Activated T-helper 1 cell treated with Interleukin-2 at 50 U/mL for 16 hours (primary cell): Measurements from ENCODE around the gene SMC5.
"Not testable (repeated sequence)": the region's sequence is repeated elsewhere in the genome, so short reads cannot be mapped to it uniquely, and the experiment has no call there.

Source experiments
- DNase-seq: peaks from one replicate; pipeline ENCODE4 v3.0.0-alpha.2; 2020; ENCODE audit warnings: low read depth

Gene SMC5

DNA sequence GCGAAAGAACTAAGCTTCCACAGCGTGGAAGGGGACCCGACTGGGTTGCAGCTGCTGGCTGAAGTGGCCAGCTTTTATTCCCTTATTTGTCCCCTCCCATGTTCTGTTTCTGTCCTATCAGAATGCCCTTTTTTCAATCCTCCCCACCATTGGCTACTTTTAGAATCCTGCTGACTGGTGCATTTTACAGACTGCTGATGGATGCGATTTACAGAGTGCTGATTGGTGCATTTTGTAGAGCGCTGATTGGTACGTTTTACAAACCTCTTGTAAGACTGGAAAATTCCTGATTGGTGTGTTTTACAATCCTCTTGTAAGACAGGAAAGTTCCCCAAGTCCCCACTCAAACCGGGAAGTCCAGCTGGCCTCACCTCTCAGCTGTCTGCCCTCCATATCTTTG is 105.0 kb downstream of the SMC5 start:
- no peak for DNase-seq

DNA sequence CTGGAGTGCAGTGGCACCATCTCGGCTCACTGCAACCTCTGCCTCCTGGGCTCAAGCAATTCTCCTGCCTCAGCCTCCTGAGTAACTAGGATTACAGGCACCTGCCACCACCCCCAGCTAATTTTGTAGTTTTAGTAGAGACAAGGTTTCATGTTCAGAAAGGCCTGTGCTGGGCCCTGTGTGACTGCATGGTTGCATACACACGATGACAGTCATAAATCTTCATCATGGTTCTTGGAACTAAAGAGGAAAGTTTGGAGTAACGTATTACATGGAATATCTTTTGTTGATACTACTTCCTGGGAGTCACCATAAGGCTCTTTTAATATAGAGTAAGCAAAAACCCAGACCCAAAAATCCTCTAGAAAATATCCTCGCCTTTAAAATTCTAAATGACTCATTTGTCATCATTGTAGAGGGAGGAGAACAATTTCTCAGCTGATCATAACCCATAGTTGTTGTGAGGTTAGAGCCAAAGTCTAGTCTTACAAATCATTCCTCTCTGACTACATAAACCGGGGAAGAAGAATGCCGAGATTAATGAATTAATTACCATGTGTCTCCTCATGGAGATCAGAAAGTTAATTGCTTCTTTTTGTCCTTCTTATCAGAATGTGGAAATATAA is 108.6 kb downstream of the SMC5 start:
- no peak for DNase-seq

DNA sequence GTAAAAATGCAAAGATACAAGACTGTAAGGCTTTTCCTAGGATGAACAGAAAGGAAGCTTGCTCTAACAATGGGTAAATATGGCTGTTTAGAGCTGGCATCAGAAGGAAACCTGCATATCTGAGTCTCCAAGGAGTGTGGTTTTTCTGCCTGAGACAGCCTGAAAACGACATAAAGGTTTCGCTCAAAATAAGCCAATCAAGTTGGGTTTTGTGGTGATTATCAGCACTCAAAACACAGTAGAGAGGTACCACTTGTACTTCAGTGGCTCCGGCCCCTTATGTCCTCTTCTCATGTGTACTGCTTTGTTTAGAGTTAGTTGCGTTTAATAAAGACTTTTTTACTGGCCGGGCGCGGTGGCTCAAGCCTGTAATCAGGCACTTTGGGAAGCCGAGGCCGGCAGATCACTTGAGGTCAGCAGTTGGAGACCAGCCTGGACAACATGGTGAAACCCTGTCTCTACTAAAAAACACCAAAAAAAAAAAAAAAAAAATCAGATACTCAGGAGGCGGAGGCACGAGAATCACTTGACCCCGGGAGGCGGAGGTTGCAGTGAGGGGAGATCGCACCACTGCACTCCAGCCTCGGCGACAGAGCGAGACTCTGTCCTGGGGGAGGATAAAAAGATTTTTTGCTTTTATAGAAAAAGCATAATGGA is 116.3 kb downstream of the SMC5 start:
- DNase-seq: no peak

DNA sequence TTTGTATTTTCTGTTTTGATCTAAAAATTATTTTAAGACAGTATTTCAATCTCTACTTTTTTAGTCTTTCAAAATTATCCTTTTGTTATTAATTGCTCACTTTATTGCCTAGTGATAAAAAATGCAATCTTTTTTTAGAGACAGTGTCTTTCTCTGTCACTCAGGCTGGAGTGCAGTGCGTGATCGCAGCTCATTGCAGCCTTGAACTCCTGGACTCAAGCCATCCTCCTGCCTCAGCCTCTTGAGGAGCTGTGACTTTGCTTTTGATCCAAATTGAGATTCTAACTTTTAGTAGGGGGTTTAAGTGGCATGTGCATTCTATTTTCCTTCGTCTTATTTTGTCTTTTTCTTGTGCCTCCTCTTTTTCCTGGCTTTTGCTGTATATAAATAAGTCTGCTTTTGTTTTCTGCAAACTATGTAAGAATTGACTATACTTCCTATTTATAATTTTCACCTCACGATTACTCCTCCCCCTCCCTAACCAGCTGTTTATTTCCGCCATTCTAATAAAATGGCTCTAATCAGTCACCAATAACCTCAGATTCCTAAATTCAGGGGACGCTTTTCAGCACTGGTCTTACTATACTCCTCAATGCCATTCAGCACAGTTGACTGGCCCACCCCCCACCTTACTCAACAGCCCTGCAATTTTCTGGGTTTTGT is 123.4 kb downstream of the SMC5 start:
- DNase-seq: no peak

DNA sequence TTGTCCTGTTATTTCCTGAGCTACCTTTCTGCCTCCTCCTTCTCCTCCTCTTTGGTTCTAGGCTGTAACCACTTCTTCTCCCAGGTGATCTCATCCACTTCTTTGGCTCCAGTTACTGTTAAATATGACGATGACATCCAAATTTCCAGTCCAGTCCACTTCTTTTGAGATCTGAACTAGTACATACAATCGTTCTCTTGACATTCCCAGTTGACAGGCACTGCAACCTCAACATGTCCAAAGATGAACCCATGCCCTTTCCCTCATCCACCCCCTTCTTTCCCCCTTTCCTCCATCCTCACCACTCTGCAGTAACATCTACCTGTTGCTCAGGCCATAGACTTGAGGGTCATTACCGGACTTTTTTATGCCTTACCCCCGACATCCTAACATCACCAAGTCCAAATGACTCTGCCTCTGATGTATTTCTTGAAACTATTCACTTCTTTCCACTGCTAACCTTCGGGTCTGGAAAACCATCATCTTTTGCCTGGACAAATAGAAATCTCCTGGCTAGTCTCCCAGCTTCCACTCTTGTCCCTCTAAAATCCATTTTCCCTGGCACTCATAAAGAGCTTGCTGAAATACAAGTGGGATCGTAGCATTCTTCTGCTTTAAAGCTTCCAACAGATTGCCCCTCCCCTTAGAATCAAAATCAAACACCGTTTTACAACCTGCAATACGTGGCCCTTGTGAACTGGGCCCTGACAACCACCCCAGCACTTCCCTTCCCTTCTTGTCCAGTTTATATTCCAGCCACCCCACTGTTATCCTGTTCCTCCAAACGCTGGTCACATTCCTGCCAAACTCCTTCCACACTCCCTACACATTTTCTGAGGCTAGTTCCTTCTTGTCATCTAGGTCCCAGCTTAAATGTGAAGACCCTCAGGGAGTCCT is 124.2 kb downstream of the SMC5 start:
- DNase-seq: no peak

DNA sequence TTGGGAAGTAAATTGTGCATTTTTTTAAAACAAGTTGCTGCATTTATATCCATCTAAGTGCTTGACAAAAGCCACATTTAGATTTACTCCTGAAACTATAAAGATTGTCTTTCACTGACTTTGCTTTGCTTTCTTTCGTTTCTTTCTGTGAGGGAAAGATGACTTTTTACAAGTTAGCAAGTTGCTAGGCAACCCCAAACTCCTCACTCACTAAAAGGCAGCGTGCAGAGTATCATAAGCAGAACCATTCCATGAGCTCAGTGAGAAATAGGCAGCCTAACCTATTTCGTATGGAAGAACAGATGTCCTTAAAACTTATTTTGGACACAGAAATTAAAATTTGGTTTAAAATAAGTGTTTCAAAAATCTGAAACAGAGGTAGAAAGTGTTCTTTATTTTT is 126.6 kb downstream of the SMC5 start:
- DNase-seq: no peak

DNA sequence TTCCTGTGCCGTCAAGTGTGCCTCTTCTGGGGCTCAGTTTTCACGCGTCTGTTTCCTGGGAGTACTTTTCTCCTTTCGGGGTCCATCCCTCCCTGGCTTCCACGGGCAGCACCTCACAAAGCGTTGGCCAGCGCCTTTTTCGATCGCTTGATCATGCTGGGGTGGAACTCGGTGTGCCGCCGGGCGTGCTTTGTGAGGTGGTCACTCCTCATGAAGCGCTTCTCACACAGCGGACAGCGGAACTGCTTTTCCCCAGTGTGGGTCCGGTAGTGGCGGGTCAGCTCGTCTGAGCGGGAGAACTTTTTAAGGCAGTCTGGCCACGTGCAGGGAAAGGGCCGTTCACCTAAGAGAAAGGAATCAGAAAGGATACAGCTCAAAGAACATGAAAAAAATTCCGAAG is 128.9 kb downstream of the SMC5 start:
- DNase-seq: no peak

DNA sequence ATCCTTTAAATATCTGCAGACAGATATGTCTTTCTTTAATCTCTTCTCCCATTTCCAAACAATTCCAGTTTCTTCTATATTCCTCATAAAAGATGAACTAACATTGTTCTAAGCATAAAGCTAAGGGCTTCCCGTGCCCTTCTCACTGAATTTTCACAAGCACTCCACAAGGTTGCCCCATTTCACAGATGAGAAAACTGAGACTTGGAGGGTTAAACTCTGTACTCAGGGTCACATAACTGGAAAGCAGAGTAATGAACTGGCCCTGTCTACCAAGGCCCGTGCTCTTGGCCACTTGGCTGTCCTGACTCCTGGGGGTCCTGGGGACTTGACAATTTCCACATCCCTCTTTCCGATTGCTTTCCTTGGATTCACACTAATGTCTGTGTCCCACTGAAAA is 130.4 kb downstream of the SMC5 start:
- no peak for DNase-seq

DNA sequence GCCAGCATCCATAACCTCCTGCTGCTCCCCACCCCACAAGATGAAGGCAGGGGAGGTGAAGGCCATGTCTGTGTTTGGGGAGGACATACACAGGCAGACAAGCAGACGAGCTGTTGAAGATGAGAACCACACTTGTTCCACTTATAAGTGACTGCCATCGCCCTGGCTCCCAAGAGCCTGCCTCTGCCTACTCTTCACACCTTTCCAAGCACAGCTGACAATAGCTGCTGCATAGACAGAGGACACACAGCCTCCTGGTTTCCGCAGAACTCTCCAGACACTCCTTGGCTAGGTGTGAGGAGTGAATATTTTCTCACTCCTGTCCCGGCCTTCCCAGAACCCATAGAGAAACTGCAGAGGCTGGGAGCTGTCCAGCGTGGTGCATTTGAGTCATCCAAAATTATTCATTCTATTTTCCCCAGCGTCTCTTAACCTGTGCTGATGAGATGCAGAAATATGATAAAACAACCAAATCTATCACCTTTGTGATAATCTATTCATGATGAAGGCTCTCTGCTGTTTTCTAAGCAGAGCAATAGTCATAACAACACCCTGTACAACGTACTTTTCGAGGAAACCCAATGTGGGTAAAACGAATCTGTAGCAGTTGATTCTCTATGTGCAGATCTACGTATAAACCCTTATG is 131.0 kb downstream of the SMC5 start:
- DNase-seq: no peak

DNA sequence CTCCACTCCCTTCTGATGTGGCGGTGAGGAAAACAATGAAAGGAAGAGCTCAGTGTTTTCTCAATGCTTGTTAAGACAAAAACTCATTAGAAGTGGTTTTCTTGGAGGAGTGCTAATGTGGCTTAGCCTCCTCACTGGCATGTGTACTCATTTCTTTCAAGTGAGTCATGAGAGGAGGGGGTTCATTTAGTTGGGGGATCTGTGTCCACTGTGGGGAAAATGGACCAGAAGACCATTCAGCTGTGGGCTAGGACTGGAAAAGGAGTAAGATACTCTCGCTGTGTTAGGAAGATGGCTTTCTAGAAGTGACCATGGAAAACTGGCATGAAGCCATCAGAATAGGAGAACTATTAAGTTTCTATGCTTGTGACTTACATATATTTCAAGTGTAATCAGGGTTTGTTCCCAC is 132.2 kb downstream of the SMC5 start:
- no peak for DNase-seq

DNA sequence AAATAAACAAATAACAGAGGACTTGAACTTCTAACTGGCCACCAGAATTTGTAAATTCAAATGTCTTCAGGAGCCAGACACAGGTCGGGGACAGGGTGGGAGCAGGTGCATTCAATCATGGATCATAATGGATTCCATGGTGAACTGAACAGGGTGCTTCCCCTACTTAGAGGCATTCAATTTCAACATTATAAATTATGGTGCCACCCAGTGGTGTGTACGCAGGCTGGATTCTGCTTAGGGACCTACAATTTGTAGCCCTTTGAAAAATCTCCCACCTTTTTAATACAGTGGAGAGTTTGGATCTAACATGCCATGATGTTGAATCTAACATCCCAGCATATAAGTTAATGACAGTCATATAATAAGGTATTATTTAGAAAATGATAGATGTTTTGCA is 133.4 kb downstream of the SMC5 start:
- DNase-seq: no peak

DNA sequence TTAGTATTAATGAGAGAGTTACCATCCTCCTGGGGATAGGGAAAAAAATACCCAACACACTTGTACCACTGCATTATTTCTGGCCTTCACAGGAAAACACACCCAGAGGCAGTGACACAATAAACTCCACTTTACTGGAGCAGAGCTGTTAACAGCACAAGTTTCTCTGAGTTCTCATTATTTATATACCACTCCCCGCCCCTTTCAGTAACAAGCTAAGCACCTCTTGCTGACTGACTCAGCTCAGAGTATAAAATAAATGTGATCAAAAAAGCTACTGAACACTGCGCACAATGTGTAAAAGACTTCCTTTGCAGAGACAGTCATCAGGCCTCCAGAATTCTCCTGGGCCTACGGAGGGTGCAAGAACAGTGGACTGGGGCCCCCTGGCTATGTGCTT is 134.1 kb downstream of the SMC5 start:
- DNase-seq: no peak

DNA sequence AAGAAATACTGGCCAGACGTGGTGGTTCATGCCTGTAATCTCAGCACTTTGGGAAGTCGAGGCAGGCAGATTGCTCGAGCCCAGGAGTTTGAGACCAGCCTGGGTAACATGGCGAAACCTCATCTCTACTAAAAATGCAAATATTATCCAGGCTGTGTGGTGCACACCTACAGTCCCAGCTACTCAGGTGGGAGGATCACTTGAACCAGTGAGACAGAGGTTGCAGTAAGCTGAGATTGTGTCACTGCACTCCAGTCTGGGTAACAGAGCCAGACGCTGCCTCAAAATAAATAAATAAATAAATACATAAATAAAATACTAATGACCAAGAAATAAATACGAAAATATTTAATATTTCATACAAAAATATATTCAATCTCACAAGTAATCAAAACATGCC is 136.9 kb downstream of the SMC5 start:
- no peak for DNase-seq

DNA sequence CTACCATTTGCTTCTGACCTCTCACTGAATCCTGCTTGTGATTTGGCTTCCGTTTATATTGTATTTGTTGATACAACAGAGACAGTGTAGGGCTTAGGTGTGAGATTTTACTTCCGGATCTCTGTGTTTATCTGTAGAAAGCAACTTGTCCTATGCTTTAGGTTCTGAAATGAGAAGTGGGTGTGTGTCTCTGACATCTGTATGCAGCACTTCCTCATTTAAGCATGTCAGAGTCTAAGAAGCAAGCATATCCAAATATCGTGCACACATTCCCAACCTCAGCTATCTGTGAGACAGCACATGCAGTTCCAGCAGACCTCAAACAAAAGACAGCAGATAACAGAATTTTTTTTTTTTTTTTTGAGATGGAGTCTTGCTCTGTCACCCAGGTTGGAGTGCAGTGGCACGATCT is 139.4 kb downstream of the SMC5 start:
- DNase-seq: no peak

DNA sequence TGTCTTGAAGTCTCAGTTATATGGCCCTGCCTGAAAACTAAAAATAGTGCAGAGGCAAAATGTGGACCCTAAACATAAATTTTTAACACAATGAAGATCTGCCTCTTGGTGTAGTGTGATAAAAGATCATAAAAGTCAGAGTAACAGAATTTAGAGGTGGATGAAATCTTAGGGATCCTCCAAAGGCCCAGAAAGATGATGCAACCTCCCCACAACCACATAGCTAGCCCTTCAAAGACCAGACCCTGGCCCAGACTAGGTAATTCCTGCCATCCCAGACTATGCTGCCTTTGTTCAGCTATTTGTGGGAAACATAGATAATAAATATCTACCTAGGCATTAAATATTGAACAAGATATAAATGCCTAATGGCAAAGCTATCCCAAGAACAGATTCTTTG is 140.4 kb downstream of the SMC5 start:
- DNase-seq: no peak

DNA sequence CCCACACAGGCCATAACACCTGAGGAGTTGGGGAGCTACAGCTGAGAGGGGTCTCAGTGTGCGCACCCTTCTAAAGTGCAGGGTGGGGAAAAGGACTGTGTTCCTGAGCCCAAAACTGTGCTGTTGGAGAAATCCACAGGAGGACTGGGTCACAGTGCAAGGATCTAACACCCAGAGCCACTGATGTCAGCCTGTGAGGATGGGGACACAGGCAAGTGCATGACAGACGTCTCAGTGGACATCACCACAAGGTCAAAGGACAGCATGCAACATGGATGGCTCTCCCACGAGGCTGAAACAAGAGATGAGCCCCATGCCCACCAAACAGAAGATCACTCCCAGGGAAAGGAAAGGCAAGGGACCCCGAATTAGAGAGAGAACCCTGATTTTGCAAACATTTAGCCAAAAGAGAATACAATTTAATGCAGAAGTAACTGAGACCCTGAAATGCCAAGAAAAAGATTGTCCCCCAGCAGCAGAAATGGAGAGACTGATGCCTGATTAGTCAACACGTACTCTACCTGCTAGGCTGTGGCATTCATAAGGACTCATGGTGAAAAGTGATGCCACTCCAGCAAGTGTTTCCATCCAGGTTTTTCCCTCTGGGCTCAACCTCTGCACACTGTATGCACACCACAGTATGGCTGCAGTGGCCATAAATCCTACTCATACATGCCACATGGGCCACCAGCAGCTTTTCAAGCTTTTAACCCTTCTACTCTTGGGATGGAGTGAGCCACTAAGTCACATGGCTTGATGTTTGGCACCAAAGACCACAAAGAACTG is 141.5 kb downstream of the SMC5 start:
- no peak for DNase-seq

DNA sequence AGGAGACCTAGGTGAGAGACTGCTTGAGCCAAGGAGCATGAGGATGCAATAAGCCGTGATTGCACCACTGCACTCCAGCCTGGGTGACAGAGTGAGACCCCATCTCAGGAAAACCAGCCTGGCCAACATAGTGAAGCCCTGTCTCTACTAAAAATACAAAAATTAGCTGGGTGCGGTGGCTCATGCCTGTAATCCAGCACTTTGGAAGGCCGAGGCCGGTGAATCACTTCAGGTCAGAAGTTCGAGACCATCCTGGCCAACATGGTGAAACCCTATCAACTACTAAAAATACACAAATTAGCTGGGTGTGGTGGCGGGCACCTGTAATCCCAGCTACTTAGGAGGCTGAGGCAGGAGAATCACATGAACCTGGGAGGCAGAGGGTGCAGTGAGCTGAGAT is 142.5 kb downstream of the SMC5 start:
- not testable (repeated sequence) for DNase-seq

DNA sequence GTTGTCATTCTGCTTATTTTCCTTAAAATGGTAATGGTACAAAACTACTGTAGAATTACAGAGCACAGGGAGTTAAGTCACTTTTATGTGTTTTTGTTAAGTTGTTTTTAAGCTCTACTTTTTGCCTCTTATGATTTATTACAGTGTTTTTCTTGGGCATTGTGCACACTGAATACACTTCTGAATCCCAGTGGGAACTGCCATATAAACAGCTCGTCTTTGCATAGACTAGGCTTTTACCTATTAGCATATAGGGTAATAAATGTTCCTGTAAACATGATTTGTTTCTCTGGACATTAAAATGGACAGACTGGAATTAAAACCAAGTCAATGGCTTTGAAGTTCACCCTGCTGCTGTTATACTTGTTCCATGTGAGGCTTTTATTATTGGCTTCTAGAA is 143.4 kb downstream of the SMC5 start:
- no peak for DNase-seq

DNA sequence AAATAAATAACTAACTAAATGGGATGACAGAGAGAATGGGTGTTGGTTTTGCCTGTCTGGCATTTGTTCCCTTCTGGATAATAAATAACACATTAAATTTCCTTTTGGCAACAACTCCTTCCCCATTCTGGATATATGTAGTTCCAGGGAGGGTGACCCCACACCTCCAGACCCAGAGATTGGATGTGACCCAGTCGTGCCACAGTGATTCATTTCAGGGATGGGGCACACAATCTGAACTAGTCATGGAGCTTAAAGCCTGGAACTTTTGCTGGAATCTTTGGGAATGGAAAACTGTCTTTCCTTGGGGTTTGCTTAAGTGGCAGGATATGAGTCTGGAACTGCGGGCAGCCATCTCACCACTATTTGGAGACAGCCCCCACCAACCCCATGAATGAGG is 144.4 kb downstream of the SMC5 start:
- DNase-seq: no peak

DNA sequence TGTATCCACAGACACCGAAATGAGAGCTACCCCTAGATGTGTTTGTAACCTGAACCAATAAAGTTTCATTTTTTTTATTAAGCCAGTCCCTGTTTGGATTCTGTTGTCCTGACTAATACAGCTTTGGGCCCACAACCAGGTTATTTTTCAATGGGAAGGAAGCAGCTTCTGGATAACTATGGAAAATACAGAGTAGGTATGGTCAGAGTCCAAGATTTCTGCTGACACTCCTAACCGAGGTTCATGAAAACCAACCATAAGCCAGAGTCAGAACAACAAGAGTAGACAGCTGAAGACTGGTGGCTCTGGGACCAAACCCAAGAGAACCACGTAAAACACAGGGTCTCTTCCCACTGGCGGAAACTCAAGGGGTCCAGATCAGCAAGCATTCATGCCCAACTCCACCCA is 144.8 kb downstream of the SMC5 start:
- DNase-seq: no peak

DNA sequence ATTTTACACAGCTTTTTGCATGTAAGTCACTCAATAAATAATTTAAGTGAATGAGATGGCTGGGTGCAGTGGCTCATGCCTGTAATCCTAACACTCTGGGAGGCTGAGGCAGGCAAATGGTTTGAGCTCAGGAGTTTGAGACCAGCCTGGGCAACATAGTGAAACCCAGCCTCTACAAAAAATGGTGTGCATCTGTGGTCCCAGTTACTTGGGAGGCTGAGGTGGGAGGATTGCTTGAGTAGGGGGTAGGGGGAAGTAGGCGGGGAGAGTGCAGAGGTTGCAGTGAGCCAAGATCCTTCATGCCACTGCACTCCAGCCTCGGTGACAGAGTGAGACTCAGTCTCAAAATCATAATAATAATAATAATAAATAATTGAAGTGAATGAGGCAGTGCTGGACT is 145.5 kb downstream of the SMC5 start:
- DNase-seq: no peak
